Endothelial cell of umbilical vein (primary cell): Measurements from ENCODE around the gene RBM8A. TPM values are rescaled to one million over a fixed set of nuclear protein-coding genes. Genes with fewer than 3 reads are reported as not detected.

Source experiments
- BruUV-seq: library from RNA; stranded (reverse); fragments of 400-500 nt; replicated peaks from 2 replicates; lab custom pipeline; 2021; lab: Mats Ljungman, UMichigan
- CTCF ChIA-PET: fragments of 300-600, 350-600 bp; sonication (Branson Sonifier 250); formaldehyde crosslinking; loops from one replicate; lab custom pipeline; 2021; ENCODE audit warnings: antibody characterized with exemption, inconsistent platforms; lab: Charles Lee
- POLR2A ChIA-PET: fragments of 300-600, 350-600 bp; sonication (Branson Sonifier 250); formaldehyde crosslinking; loops from one replicate; lab custom pipeline; 2021; ENCODE audit warnings: antibody characterized with exemption, inconsistent platforms; lab: Charles Lee
- DNase-seq: peaks from one replicate; pipeline ENCODE4 v3.0.0-alpha.2; 2011; ENCODE audit warnings: low read depth, low spot score
- FAIRE-seq: peaks from 2 replicates; lab custom pipeline; 2011; peaks lifted over from hg19 to GRCh38; lab: Jason Lieb, UNC
- H2AFZ ChIP-seq: 2 replicates; pipeline ENCODE4 v1.6.0; 2012; ENCODE audit warnings: low read depth, low read length, control low read depth, inconsistent platforms
- H3K27ac ChIP-seq: 2 replicates; pipeline ENCODE4 v1.5.1; 2011; ENCODE audit warnings: low read depth, mild to moderate bottlenecking, control low read depth, low read length, moderate library complexity; ENCODE audit not compliant: insufficient read depth
- H3K27me3 ChIP-seq, 2 experiments: 2 replicates each; pipeline versions ENCODE4 v1.6.0 to v1.6.1; 2011; ENCODE audit warnings: low read length in 2 of 2, mixed read lengths in 1 of 2; ENCODE audit not compliant: control insufficient read depth in 2 of 2, insufficient read depth in 2 of 2
- H3K36me3 ChIP-seq, 2 experiments: 2 replicates in 1 of 2; 3 replicates in 1 of 2; pipeline ENCODE4 v1.5.1; 2011; ENCODE audit warnings: low read length in 2 of 2, mild to moderate bottlenecking in 1 of 2, moderate library complexity in 1 of 2; ENCODE audit not compliant: control insufficient read depth in 2 of 2, insufficient read depth in 2 of 2; ENCODE audit errors: extremely low read depth in 1 of 2
- H3K4me1 ChIP-seq: 3 replicates; pipeline ENCODE4 v1.5.1; 2011; ENCODE audit warnings: mild to moderate bottlenecking, low read length; ENCODE audit not compliant: control insufficient read depth, insufficient read depth; ENCODE audit errors: extremely low read depth
- H3K4me2 ChIP-seq: 2 replicates; pipeline ENCODE4 v1.6.1; 2011; ENCODE audit warnings: low read length, control low read depth, mixed read lengths; ENCODE audit not compliant: insufficient read depth
- H3K4me3 ChIP-seq, 3 experiments: fragments of 200-600 bp in 1 of 3; sonication (generic), shearing (Covaris generic) in 1 of 3; replicated peaks in 1 of 3; 2 replicates each; pipeline ENCODE4 v1.5.1; 2011 to 2016; ENCODE audit warnings: control low read depth in 3 of 3, low read length in 3 of 3, mild to moderate bottlenecking in 2 of 3, inconsistent platforms in 1 of 3, low read depth in 1 of 3, moderate library complexity in 1 of 3; ENCODE audit not compliant: insufficient read depth in 1 of 3
- H3K79me2 ChIP-seq: 2 replicates; pipeline ENCODE4 v1.6.0; 2012; ENCODE audit warnings: low read length, inconsistent platforms; ENCODE audit not compliant: control insufficient read depth, insufficient read depth
- H3K9ac ChIP-seq: replicated peaks from 2 replicates; pipeline ENCODE3; 2011; ENCODE audit warnings: low read length, control low read depth; ENCODE audit not compliant: insufficient read depth; ENCODE audit errors: extremely low read depth
- H3K9me1 ChIP-seq: replicated peaks from 3 replicates; pipeline ENCODE4 v1.6.0; 2011; ENCODE audit warnings: mild to moderate bottlenecking, low read length; ENCODE audit not compliant: control insufficient read depth, insufficient read depth; ENCODE audit errors: extremely low read depth
- H3K9me3 ChIP-seq: replicated peaks from 2 replicates; pipeline ENCODE4 v1.5.1; 2012; ENCODE audit warnings: low read length, inconsistent platforms; ENCODE audit not compliant: control insufficient read depth, insufficient read depth
- H4K20me1 ChIP-seq: replicated peaks from 2 replicates; pipeline ENCODE3; 2011; ENCODE audit warnings: mild to moderate bottlenecking, low read length; ENCODE audit not compliant: control insufficient read depth, insufficient read depth; ENCODE audit errors: extremely low read depth
- EZH2 ChIP-seq: IDR thresholded peaks from 2 replicates; pipeline ENCODE4 v1.6.1; 2012; ENCODE audit warnings: borderline replicate concordance, low read depth, mild to moderate bottlenecking, moderate library complexity, low read length, inconsistent platforms; ENCODE audit not compliant: severe bottlenecking
- GATA2 ChIP-seq: IDR thresholded peaks from 2 replicates; pipeline ENCODE4 v1.7.0; 2011; ENCODE audit warnings: low read depth, mild to moderate bottlenecking, moderate library complexity, mixed read lengths, low read length; ENCODE audit not compliant: insufficient read length, insufficient read depth
- JUN ChIP-seq: IDR thresholded peaks from 2 replicates; pipeline ENCODE4 v1.6.1; 2011; ENCODE audit warnings: borderline replicate concordance, low read depth; ENCODE audit not compliant: insufficient read length, insufficient read depth
- MYC ChIP-seq: IDR thresholded peaks from one replicate; pipeline ENCODE4 v1.6.1; 2011; ENCODE audit warnings: mild to moderate bottlenecking, low read depth, low read length
- POLR2A ChIP-seq: IDR thresholded peaks from 2 replicates; pipeline ENCODE4 v1.6.1; 2012; ENCODE audit warnings: low read depth, mild to moderate bottlenecking, control low read depth, low read length
- POLR2AphosphoS5 ChIP-seq: IDR thresholded peaks from 2 replicates; pipeline ENCODE4 v1.6.1; 2012; ENCODE audit warnings: low read depth, mild to moderate bottlenecking, control low read depth, low read length, moderate library complexity; ENCODE audit not compliant: insufficient read depth
- dilution Hi-C: fragments of 300-500 bp; cut with MboI; formaldehyde crosslinking; loops from one replicate; pipeline ENCODE4 v1.15.0; 2019; ENCODE audit warnings: low sequenced_read_pairs; ENCODE audit not compliant: extremely low pct_ligation_motif_present
- intact Hi-C: fragments of 100-400 bp; cut with micrococcal nuclease; formaldehyde crosslinking; loops from one replicate; pipeline ENCODE4 v1.10.0; 2022
- polyA plus RNA-seq, 4 experiments: library from polyadenylated mRNA; depleted of rRNA in 3 of 4; stranded (reverse) in 3 of 4; unstranded in 1 of 4; fragments of >200 nt; gene quantifications; 2 replicates each; pipeline versions ENCODE4 v1.2.1 to v1.2.3, GENCODE V29; 2011 to 2012; ENCODE audit warnings: missing spikeins in 1 of 4
- total RNA-seq: library from RNA; stranded (reverse); gene quantifications from 2 replicates; pipeline ENCODE4 v1.2.3, GENCODE V29; 2021

Gene RBM8A
- total and polyA plus RNA-seq, 2 donors (not counting 3 experiments of a cell fraction or from before 2014, with no cell fraction given), result 192 to 194 TPM

DNA sequence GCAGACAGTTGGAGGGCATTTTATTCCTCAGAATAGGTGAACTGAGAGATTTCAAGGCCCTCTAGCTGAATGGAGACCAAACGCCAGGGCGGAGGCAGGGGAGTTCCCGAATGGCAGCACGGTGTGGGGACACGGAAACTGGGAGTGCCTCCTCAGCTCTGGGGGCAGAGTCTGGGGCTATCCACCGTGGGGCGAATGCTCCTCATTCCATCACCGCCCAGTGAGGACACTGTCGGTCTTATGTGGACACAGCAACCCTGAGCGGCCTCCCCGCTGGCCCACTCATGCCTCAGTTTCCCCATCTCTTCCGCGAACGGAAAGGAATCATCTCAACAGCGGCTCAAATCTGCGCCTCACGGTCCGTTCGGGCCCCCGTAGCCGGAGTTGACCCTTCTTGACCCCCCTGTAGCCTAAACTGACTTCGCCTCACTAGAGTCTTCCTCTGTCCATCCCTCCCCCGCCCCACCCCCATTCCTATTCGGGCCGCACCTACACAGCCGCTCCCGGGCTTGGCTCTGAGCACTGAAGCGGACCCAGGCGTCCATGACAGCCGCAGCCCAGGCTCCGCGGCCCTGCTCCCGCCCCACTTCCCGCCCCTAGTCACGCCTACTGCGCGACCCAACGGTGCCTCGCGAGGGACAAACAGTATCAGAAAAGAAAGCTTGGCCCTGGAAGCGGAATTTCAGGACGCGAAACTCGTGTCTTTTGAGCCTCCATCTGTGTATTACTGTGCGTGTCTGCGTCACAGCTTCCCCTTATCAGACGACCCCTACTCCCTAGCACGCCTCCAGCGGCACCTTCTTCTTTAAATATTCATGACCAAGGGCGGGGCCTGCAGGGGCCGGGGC is 8.9 kb downstream of the RBM8A start, which contains the start of gene PEX11B:
Gene PEX11B (minus strand): TSS at position 574 of the 848 bp plus-strand sequence. CDS start 29 bp downstream, at position 545.
- intact Hi-C loops (loop anchor here (2.0 kb wide), 2 partner anchors 38 to 60 kb away; partner anchors contain the start of gene PIAS3), dilution Hi-C loops (no loop called here)
- Histone ChIP-seq H3K9me3 (no peaks in the 10 kb centered on the region), H4K20me1 (no peaks in the 10 kb centered on the region), H3K27ac (peak within 1 kb of the TSS; percentile 19), H3K79me2 (peaks cover 7% of the 10 kb centered on the region), H2AFZ (peak within 1 kb of the TSS; percentile 52), H3K4me3 (peak within 1 kb of the TSS; percentile 45 to 77 (median 62)), H3K9ac (peak within 1 kb of the TSS; percentile 76), H3K9me1 (no peaks in the 10 kb centered on the region), H3K36me3 (peaks cover 2 to 3% of the 10 kb centered on the region in 2 experiments), H3K4me1 (peaks cover 16% of the 10 kb centered on the region), H3K4me2 (peak within 1 kb of the TSS; percentile 77), H3K27me3 (no peaks in the 10 kb centered on the region)
- CTCF ChIA-PET, result interaction anchor here (0.5 to 1.9 kb wide), 10 partner anchors 9 to 89 kb away, joined by 3 to 28 read pairs (median 6); partner anchors contain the start of genes ANKRD34A, ANKRD35, ITGA10 and LIX1L
- no TSS peak for BruUV-seq
- peak; percentile 96 for DNase-seq
- TF ChIP-seq EZH2 (no peak), POLR2AphosphoS5 (peak; percentile 77), POLR2A (peak; percentile 63), JUN (no peak), GATA2 (no peak)
- POLR2A ChIA-PET, result interaction anchor here (0.9 to 1.5 kb wide), 5 partner anchors 9 to 83 kb away, joined by 3 to 6 read pairs (median 3); partner anchors contain the start of genes LIX1L, PIAS3 and RBM8A
- peak; percentile 92 for FAIRE-seq

DNA sequence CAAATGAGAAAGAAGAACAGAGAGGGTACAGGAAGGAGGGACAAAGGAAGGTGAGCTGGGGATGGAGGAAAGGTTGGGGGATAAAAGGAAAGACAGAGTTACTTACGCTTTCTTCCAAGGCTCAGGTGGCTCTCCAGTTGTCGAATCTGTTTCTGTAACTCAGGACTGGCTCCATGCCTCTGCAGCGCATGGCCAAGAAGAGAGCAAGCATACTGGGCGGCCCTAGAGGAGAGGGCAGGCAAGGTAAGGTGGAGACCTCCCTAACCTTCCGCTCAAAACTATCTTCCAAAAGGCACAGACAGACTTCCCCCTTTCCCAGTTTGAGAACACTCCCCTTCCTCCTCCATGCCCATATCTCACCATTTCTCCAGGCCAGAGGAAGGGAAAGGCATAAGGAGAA is 9.7 kb downstream of the RBM8A start:
- no TSS peak for BruUV-seq
- Histone ChIP-seq H3K4me1 (peaks cover 16% of the 10 kb centered on the region), H3K4me2 (peak overlapping the region; percentile 61), H3K27ac (no peak overlapping the region), H3K27me3 (no peaks in the 10 kb centered on the region), H3K4me3 (peak overlapping the region; percentile 45 to 77 (median 62)), H3K36me3 (peaks cover 2 to 3% of the 10 kb centered on the region in 2 experiments), H3K9me1 (no peaks in the 10 kb centered on the region), H3K9me3 (no peaks in the 10 kb centered on the region), H4K20me1 (no peaks in the 10 kb centered on the region), H3K79me2 (peaks cover 7% of the 10 kb centered on the region), H3K9ac (peak overlapping the region; percentile 76), H2AFZ (no peak overlapping the region)
- TF ChIP-seq MYC, result no peak
- dilution Hi-C loops, result no loop called here
- no peak for FAIRE-seq
- POLR2A ChIA-PET, result interaction anchor here (1.5 kb wide), 1 partner anchor 10 kb away, joined by 3 read pairs; the partner anchor contains the start of gene RBM8A
- CTCF ChIA-PET, result no interaction called here
- intact Hi-C loops, result no loop called here
- DNase-seq, result no peak
